ENCODE measurements around the gene MCUR1. TPM values are rescaled to one million over a fixed set of nuclear protein-coding genes. Genes with fewer than 3 reads are reported as not detected.

The MCUR1 gene, protein sequence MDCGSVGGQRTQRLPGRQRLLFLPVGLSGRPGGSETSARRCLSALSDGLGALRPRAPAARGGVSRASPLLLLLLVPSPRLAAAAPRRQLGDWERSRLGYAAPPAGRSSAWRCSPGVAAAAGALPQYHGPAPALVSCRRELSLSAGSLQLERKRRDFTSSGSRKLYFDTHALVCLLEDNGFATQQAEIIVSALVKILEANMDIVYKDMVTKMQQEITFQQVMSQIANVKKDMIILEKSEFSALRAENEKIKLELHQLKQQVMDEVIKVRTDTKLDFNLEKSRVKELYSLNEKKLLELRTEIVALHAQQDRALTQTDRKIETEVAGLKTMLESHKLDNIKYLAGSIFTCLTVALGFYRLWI
- 21.9 and 23.2 TPM in 2 replicates for total RNA-seq

DNA sequence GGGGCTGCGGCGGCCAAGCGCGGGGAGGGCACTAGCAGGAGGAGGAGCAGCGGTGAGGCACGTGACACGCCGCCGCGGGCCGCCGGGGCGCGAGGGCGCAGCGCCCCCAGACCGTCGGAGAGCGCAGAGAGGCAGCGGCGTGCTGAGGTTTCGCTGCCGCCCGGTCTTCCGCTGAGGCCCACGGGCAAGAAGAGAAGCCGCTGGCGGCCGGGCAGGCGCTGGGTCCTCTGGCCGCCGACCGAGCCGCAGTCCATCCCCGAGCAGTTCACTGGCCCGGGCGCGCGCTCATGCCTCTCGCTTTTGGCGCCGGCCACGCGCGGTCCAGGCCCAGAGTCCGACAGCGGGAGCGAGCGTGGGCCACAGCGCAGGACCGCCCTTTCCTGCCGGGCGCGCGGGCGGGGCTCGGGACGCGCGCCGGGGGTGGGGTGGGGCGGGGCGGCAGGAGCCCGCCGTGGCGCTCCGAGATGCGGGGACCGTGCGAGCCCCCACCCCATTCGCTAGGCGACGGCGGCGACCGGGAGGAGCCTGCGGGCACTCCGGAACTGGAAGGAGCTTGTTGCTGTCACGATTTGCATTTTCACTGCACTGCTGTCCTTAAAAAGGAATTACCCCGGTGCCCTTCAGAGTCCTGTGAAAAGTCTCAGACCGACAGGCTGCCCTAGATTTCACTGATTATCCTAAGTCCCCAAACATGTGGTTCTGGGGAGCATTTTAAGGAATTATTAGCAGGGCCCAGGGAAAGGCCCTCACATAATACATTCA is at the start of gene MCUR1:
TSS of gene MCUR1 (minus strand) at position 382 of the 762 bp plus-strand sequence. CDS start at position 254, 128 bp downstream.

Other genes starting within 250 kb of the MCUR1 start
- gene SIRT5, start 240.0 kb downstream of the MCUR1 start, total RNA-seq, result 13.7 and 17.5 TPM in 2 replicates
- 66.4 and 94.7 TPM in 2 replicates for gene NOL7, start 199.2 kb downstream of the MCUR1 start, total RNA-seq
- 43.7 and 78.4 TPM in 2 replicates for gene RANBP9, start 102.7 kb downstream of the MCUR1 start, total RNA-seq
- gene RNF182, start 110.4 kb upstream of the MCUR1 start, total RNA-seq, result under 0.01 and 0.07 TPM in 2 replicates